ENCODE results near the gene KRT24. TPM values are rescaled to one million over a fixed set of nuclear protein-coding genes. Genes with fewer than 3 reads are reported as not detected.

The KRT24 gene
- total RNA-seq, 1 donor: not detected

DNA sequence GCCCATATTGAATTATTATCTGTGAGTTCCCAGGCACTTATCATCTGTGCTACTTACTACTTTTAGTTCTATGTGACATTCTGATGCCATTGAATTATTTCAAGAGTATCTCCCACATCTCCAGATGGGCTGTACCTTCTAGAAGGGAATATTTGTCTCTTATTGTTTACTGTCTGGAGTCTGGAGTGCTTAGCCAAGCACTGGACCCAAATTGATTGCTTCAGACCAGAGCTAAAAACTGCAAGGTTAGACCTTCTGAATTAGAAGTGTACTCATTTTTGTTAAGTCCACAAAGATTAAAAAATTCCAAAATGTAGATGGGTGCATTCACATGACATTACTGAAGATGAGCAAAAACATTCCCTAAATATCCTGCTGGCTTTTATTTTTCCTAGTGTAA is 22.6 kb downstream of the KRT24 start:
- DNase-seq (ENCODE audit: low read depth): no peak

DNA sequence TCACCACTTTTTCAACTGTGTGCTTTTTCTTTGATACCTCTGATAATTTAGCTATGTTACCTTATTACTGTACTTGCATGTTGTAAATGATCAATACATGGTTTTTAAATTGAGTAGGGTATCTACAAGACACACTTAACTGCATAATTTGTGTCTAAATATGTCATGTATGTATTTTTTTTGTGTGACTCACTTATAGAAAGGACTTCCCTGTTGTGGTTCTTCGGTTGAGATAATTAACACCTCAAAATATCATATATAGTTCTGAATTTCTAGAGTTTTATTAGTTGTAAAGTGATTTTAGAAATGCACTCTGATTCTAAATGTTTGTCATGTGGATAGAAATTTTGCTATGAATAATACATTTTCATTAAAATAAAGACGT is 24.0 kb downstream of the KRT24 start:
- no peak for DNase-seq (ENCODE audit: low read depth)
- TF ChIP-seq, protein P1, sequence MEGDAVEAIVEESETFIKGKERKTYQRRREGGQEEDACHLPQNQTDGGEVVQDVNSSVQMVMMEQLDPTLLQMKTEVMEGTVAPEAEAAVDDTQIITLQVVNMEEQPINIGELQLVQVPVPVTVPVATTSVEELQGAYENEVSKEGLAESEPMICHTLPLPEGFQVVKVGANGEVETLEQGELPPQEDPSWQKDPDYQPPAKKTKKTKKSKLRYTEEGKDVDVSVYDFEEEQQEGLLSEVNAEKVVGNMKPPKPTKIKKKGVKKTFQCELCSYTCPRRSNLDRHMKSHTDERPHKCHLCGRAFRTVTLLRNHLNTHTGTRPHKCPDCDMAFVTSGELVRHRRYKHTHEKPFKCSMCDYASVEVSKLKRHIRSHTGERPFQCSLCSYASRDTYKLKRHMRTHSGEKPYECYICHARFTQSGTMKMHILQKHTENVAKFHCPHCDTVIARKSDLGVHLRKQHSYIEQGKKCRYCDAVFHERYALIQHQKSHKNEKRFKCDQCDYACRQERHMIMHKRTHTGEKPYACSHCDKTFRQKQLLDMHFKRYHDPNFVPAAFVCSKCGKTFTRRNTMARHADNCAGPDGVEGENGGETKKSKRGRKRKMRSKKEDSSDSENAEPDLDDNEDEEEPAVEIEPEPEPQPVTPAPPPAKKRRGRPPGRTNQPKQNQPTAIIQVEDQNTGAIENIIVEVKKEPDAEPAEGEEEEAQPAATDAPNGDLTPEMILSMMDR (IDR thresholded peaks at IDR 0.05; ENCODE audit: insufficient read depth, low read length): no peak
- no peak overlapping the region for H3K4me3 ChIP-seq (ENCODE audit: low read depth, low read length)

More for the DNA sequence above, 22.6 kb downstream of the KRT24 start:
- TF ChIP-seq, protein P1 (IDR thresholded peaks at IDR 0.05; ENCODE audit: insufficient read depth, low read length): no peak
- H3K4me3 ChIP-seq (ENCODE audit: low read depth, low read length): no peak overlapping the region

DNA sequence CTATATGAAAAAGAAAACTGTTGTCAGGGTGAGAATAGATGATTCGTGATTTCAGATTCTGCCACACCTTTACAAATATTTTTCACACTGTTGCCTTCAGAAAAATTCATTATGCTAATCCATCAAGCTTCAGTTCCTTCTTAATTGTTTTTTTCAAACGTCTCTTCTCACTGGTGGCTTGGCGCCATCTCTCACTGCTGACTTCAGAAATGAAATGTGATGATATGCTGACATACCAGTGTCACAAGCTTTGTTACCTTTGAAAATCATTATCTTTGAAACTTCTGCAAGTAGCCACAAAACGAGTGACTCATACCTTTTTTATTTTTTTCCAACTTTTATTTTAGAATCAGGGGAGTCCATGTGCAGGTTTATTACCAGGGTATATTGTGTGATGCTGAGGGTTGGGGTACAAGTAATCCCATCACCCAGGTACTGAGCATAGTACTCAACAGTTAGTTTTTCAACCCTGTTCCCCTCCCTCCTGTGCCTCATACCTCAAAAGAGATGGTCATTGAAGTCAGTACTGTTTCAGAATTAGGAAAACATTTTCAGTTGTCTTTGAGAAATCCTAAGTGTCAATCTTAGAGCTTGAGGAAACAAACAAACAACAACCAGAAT is 24.5 kb downstream of the KRT24 start:
- no peak for DNase-seq (ENCODE audit: low read depth)
- TF ChIP-seq, protein P1 (IDR thresholded peaks at IDR 0.05; ENCODE audit: insufficient read depth, low read length): no peak
- H3K4me3 ChIP-seq (ENCODE audit: low read depth, low read length): no peak overlapping the region

DNA sequence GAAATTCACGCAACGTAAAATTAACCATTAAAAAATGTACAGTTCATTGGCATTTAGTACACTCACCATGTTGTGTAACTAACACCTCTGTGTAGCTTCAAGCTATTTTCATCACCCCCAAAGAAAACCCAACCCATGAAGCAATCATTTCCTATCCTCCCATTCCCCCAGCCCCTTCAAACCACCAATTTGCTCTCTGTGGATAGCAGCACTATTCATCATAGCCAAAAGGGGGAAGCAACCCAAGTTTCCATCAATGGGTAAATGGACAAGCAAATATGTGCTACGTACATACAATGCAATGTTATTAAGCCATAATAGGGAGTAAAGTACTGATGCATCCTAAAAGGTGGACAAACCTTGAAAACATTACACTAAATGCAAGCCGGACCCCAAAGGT is 27.6 kb downstream of the KRT24 start:
- no peak for DNase-seq (ENCODE audit: low read depth)
- H3K4me3 ChIP-seq (ENCODE audit: low read depth, low read length): no peak overlapping the region
- TF ChIP-seq, protein P1 (IDR thresholded peaks at IDR 0.05; ENCODE audit: insufficient read depth, low read length): no peak

DNA sequence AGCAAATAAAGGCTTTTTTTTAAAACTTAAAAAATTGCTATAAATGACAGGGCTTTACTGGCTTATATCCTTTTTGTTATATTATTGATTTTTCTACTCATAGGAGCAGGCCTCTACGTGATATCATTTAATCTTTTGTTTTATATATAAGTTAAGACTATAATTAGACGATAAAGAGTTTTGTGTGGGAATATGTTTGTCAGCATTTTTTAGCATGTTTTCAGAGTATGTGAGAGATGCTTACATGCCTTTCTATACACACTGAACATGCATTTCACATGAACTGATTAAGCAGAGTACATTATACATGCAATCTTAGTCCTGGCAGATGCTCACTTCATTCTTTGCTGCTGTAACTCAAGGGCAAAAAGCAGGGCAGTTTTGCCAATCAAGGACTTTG is 30.9 kb downstream of the KRT24 start:
- no peak overlapping the region for H3K4me3 ChIP-seq (ENCODE audit: low read depth, low read length)
- TF ChIP-seq, protein P1 (IDR thresholded peaks at IDR 0.05; ENCODE audit: insufficient read depth, low read length): no peak
- DNase-seq (ENCODE audit: low read depth): no peak

DNA sequence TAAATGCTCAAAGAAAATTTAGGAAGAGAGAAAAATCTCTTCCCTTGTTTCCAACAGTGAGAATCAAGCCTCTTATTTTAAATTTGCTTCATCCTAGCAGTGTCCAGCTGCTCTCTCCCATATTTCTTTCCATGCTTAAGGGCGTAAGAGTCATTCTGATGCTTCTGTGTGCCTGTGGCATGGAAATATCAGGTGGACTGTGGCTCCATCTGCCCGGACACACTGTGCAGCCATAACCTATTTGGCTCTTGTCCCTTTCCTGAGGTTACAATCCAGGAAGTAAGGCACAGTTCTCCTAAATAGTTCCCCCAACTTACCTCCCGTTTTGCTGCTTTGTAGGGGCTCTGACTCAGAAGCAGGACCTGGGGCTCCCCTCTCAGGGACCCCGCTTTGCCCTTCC is 32.3 kb downstream of the KRT24 start:
- TF ChIP-seq, protein P1 (IDR thresholded peaks at IDR 0.05; ENCODE audit: insufficient read depth, low read length): no peak
- no peak for DNase-seq (ENCODE audit: low read depth)
- H3K4me3 ChIP-seq (ENCODE audit: low read depth, low read length): no peak overlapping the region

DNA sequence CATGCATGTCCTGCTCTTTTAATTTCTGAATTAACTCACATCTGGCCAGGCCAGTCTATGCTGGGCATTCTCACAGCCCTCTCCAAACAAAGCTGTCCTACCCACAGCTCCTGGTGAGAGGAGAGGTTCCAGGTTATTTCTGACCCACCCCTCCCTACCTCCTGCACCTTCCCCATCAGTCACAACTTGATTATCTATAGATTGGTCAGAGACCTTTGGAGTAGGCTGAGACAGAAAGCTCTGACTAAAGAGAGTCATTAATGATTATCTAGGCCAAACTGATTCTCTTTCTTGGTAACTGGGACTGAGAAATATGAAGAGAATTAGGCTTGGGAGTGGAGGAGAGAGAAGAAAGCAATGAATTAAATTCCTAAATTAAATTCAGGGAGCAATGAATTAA is 37.2 kb downstream of the KRT24 start:
- TF ChIP-seq, protein P1 (IDR thresholded peaks at IDR 0.05; ENCODE audit: insufficient read depth, low read length): no peak
- no peak for DNase-seq (ENCODE audit: low read depth)
- no peak overlapping the region for H3K4me3 ChIP-seq (ENCODE audit: low read depth, low read length)

Measured in fibroblast of the aortic adventitia (primary cell).